Measurements from ENCODE around the gene PNPLA7. TPM values are rescaled to one million over a fixed set of nuclear protein-coding genes. Genes with fewer than 3 reads are reported as not detected.

Gene PNPLA7
- total and polyA plus RNA-seq, 5 donors, result 5.5 to 13.0 (median 7.6) TPM

DNA sequence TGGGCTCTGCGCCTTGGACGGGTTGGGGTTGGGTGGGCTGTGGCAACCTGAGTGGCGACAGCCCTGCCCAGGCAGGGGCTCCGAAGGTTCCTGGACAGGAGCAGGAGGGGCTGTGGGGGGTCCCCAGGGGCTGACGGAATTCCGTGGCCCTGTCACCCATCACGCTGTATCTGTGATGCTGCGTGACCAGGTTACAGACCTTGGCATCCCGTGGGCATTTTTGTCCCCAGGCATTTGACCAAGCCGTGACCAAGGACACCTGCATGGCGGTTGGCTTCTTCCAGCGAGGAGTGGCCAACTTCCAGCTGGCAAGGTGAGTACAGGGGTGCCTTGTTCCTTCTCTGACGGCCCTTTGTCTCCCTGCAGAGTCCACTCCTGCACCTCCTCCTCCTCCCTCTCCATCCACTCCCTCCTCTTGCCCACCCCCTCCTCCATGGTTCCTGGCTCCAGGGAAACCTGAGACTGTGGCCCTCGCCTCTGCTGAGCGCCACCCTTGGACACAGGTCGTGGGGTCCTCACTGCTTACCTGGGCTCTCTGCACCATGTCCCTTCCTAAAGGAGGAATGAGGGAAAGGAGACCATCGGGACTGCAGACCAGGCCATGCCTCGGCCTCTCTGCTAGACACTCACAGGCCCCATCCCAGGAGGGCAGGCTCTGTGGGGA is 124.1 kb downstream of the PNPLA7 start:
- H3K27ac ChIP-seq (ENCODE audit: low read length), result no peak overlapping the region

DNA sequence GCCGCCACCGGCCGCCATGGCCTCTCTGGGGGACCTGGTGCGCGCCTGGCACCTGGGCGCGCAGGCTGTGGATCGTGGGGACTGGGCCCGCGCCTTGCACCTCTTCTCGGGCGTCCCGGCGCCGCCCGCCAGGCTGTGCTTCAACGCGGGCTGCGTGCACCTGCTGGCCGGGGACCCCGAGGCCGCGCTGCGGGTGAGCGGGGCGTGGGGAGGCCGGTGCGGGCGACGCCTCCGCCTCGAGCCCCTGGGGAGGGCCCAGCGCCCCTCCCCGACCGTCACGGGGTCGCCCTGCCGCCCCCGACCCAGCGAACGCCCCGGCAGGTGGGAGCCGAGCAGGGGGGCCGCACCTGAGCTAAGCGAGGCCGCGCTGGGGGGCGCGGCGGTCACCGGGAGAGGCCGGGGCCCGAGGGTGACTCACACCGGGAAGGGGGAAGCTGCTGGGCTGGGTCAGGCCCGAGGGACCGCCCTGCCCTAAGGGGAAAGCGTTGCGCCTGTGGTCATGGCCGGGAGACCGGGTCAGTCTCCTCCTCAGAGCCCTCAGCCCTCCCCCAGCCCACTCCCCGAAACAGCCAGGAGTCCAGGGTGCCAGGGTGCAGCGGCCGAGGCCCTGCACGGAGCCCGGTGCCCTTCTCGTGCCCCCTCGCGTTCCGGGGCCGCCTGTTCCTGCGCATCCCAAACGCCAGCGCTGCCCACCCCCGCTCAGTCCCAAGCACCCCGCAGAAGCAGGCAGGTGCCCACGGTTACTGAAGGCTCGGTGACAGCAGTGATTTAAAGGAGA is 126.5 kb downstream of the PNPLA7 start:
- Histone ChIP-seq H3K4me3 (ENCODE audit: low read length) (peak overlapping the region; percentile 93), H3K9me3 (ENCODE audit: control insufficient read depth, low read length) (no peaks in the 10 kb centered on the region), H3K27me3 (ENCODE audit: control insufficient read depth, insufficient read depth) (no peaks in the 10 kb centered on the region), H3K4me1 (ENCODE audit: control insufficient read depth, insufficient read depth, low read length) (no peaks in the 10 kb centered on the region), H3K27ac (ENCODE audit: low read length) (peak overlapping the region; percentile 10)
- intact Hi-C loops (cut with DNase I), result no loop called here
- DNase-seq, result peak; percentile 62 to 80 (median 68)
- WGBS, result 12% methylated on average over 77 of the region's 77 CpGs
- peak; percentile 30 to 54 for ATAC-seq

More for the DNA sequence above, 124.1 kb downstream of the PNPLA7 start:
- H3K9me3 ChIP-seq (ENCODE audit: control insufficient read depth, low read length), result no peaks in the 10 kb centered on the region
- intact Hi-C loops (cut with DNase I), result no loop called here
- H3K27me3 ChIP-seq (ENCODE audit: control insufficient read depth, insufficient read depth), result no peaks in the 10 kb centered on the region
- no peak for ATAC-seq
- H3K4me1 ChIP-seq (ENCODE audit: control insufficient read depth, insufficient read depth, low read length), result no peaks in the 10 kb centered on the region
- peak; percentile 17 to 51 (median 49) for DNase-seq
- WGBS, result 82% methylated on average over 18 of the region's 18 CpGs
- H3K4me3 ChIP-seq (ENCODE audit: low read length), result no peak overlapping the region

DNA sequence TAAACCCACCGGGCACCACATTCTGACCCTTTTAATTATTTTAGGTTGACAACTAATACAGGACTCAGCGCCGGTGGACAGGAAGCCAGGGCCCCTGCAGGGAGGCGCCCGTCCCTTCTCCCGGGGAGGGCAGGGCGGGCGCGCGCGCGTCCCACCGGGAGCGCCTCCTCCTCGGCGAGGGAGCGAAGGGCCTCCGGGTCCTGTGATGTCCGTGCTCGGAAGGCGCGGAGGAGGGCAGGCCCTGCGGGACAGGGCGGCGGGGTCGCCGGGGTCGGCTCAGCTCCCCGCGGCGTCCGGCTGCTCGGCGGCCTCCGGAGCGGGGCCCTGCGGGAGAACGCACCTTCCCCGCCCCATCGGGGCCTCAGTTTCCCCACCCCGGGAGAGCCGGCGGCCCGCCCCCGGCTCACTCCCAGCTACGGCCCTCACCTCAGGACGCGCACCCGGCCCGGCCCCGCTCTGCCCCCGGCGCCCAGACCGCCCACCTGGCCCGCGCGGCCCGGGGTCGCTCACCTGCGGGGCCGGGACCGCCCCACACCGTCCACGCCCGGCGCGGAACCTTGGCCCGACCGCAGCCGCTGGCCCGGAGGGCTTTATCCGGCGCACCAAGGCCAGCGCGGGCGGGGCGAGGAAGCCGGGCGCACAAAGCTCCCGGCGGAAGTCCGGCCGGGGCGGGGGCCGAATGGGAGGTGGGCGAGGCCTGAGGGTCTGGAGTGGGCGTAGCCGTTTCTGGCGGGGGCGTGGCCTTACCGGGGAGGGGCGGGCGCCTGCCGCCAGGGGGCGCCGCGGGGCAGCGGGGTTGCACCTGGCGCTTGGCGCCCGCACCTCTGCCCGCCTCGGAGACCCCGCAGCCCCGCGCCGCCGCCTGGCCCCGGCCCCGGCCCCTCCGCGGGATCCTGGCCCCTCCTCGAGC is 127.3 kb downstream of the PNPLA7 start, which contains the start of the genes EXD3 and NOXA1:
Gene EXD3, minus strand, starts transcription at position 559 of the 910 bp plus-strand sequence. CDS start 27,805 bp downstream, outside the sequence.
Gene NOXA1, plus strand, starts transcription at position 790 of the 910 bp plus-strand sequence. CDS start 137 bp downstream, outside the sequence.
- Histone ChIP-seq H3K4me3 (ENCODE audit: low read length) (peak within 1 kb of the TSS; percentile 93), H3K27ac (ENCODE audit: low read length) (peak within 1 kb of the TSS; percentile 13), H3K4me1 (ENCODE audit: control insufficient read depth, insufficient read depth, low read length) (no peaks in the 10 kb centered on the region), H3K9me3 (ENCODE audit: control insufficient read depth, low read length) (no peaks in the 10 kb centered on the region), H3K27me3 (ENCODE audit: control insufficient read depth, insufficient read depth) (no peaks in the 10 kb centered on the region)
- DNase-seq (peak; percentile 95 to 98 (median 97)), ATAC-seq (peak; percentile 94 to 96)
- intact Hi-C loops (cut with DNase I), result no loop called here
- under 1% methylated on average over 112 of the region's 113 CpGs for WGBS

DNA sequence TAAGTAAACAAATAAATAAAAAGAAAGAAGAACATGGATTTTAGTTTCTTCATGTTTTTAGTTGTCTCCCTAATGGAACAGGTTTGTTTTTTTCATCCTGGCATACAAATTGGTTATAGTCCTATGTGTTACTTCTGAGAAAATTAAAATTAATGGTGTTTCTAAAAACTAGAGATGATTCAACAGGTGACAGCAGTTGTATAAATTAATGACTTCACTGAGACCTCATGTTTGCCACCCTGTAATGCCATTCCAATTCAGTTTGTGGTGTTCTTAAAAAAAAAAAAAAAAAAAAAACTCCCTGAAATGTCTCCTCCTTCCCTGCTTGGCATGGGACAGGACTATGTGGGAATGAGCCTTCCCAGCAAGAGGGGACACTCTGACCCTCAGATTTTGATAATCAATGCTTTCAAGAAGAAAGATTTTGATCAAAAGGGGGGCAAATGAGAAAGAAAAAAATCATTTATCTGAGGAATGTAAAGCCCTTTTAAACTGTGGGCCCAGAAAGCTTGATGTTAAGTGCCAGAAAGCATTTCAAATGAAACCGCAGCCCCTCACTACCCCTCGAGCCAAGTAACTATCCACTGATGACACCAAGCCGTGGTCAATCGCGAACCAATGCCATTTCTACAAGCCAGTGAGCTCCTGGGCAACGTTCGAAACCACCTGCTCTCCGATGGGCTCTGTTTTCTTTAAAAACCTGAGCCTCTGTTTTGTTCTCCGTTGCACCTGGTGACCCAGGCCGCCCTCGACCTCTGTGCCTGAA is 128.2 kb downstream of the PNPLA7 start:
- Histone ChIP-seq H3K27me3 (ENCODE audit: control insufficient read depth, insufficient read depth) (no peaks in the 10 kb centered on the region), H3K4me1 (ENCODE audit: control insufficient read depth, insufficient read depth, low read length) (no peaks in the 10 kb centered on the region), H3K27ac (ENCODE audit: low read length) (no peak overlapping the region), H3K9me3 (ENCODE audit: control insufficient read depth, low read length) (no peaks in the 10 kb centered on the region), H3K4me3 (ENCODE audit: low read length) (peak overlapping the region; percentile 93)
- ATAC-seq (no peak), DNase-seq (no peak)
- WGBS, result 3% methylated on average over 11 of the region's 11 CpGs
- intact Hi-C loops (cut with DNase I), result no loop called here

DNA sequence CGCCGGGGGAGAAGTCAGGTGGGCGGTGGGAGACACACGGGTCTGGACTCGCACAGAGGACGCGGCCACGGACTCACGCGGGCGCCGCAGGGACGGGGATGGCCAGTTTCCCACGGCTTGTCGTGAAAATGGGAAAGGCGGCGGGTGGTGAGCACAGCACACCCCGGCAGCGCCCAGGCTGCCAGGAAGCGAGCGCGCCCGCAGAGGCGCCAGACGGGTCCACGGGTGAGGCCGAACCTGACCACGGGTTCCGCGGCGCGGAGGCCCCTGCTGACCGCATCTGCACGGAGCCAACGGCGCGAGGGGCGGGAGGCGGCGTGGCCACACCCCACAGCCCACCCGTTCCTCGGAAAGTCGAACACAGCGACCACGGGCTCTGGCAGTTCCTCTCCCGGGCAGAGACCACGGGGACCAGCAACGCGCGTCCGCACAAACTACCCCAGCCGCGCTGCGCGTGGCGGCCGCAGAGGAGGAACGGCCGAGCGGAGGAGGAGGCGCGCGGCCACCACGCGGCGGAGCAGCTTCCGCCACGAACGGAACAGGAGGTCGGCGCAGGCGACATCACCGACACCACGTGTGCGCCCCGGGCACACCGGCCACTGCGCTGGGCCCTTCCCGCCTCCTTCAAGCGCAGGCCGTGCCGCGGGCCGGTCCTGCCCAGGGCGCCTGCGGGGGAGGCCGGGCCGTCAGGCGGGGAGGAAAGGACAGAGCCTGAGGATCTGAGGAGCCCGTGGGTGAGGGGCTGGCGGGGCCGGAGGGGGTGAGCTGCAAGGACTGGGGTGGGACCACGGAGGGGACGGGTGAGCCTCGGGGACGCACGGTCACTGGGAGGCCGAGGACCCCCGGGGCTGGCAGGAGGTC is 132.8 kb downstream of the PNPLA7 start:
- intact Hi-C loops (cut with DNase I), result no loop called here
- H3K27ac ChIP-seq (ENCODE audit: low read length), result no peak overlapping the region
- no peaks in the 10 kb centered on the region for H3K27me3 ChIP-seq (ENCODE audit: control insufficient read depth, insufficient read depth)
- no peaks in the 10 kb centered on the region for H3K4me1 ChIP-seq (ENCODE audit: control insufficient read depth, insufficient read depth, low read length)
- peak; percentile 43 to 53 for ATAC-seq
- no peak overlapping the region for H3K4me3 ChIP-seq (ENCODE audit: low read length)
- WGBS, result 89% methylated on average over 99 of the region's 99 CpGs
- no peaks in the 10 kb centered on the region for H3K9me3 ChIP-seq (ENCODE audit: control insufficient read depth, low read length)
- DNase-seq, result peak; percentile 34 to 71 (median 67)

DNA sequence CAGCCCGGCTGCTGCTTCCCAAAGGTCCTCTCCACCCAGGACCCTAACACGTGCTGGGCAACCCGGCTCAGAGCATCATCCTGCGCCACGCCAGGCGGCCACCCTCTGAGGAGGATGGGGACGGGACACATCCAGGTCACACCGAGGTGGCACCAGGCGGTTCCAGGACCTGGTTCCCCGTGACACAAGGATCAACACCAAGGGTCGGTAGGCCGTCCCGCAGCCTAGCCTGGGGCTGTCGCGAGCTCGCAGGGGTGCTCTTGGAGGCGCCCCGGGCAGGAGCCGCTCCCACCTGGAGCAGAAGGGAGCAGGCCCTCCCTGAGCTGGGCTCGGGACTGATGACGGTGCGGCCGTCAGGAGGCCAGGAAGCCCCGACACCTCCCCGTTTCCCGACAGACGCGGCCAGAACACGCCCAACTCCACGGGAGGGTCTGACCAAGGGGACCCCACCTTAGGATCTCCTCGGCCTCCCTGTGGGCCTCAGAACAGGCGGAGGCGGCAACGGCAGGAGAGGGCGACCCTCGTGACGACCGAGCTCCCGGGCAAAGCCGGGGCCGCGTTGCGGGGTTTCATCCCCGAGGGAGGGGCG is 133.5 kb downstream of the PNPLA7 start:
- no peak overlapping the region for H3K4me3 ChIP-seq (ENCODE audit: low read length)
- H3K27me3 ChIP-seq (ENCODE audit: control insufficient read depth, insufficient read depth), result no peaks in the 10 kb centered on the region
- H3K4me1 ChIP-seq (ENCODE audit: control insufficient read depth, insufficient read depth, low read length), result no peaks in the 10 kb centered on the region
- no peak overlapping the region for H3K27ac ChIP-seq (ENCODE audit: low read length)
- DNase-seq, result peak; percentile 27 to 64 (median 51)
- intact Hi-C loops (cut with DNase I), result no loop called here
- no peaks in the 10 kb centered on the region for H3K9me3 ChIP-seq (ENCODE audit: control insufficient read depth, low read length)
- WGBS, result 82% methylated on average over 45 of the region's 45 CpGs
- peak; percentile 25 to 27 for ATAC-seq

DNA sequence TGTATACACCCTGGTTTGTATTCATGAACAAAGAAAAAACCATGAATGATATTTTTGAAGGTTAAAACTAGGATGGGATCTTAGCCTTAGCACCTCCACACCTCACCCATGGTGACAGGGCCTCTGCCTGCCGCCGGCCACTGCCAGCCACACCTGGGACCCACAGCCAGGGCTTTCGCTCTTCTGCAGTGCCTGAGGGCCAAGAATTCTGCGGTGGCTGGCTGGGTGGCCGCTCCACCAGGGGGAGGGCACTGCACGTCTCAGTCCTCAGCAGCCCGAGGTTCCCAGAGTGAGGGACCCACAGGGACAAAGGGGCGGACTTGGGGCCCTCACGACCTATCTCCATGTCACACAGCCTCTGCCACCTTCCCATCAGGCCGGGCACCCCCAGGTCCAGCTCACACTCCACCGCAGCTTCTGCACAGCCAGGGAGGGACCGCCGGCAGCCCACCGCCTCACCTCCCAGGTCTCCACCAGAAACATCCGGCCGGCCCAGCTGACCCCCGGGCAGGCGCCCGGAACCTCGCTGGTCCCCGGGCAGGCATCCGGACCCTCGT is 134.1 kb downstream of the PNPLA7 start:
- H3K9me3 ChIP-seq (ENCODE audit: control insufficient read depth, low read length), result no peaks in the 10 kb centered on the region
- intact Hi-C loops (cut with DNase I), result no loop called here
- no peak overlapping the region for H3K27ac ChIP-seq (ENCODE audit: low read length)
- no peak overlapping the region for H3K4me3 ChIP-seq (ENCODE audit: low read length)
- no peaks in the 10 kb centered on the region for H3K4me1 ChIP-seq (ENCODE audit: control insufficient read depth, insufficient read depth, low read length)
- ATAC-seq, result no peak
- DNase-seq, result peak in 1 of 3 donors; percentile 53
- H3K27me3 ChIP-seq (ENCODE audit: control insufficient read depth, insufficient read depth), result no peaks in the 10 kb centered on the region
- WGBS, result 95% methylated on average over 23 of the region's 23 CpGs

DNA sequence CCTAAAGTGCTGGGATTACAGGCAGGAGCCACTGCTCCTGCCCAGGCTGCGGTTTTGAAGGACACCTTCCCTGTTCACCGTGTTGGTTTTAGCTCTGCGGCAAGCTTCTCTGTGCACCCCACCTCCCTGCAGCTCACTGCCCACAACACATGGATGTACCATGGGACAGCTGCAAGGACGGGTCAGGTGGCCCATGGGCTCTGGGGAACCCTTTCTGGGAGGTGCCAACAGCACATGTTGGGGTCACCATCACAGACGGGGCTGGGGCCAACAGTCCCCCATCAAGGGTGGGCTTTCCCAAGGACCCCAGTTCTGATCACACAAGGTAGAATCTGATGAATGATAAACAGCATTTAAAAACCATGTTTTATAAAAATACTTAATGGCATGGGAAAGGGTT is 134.8 kb downstream of the PNPLA7 start:
- no peak overlapping the region for H3K27ac ChIP-seq (ENCODE audit: low read length)
- DNase-seq (peak in 1 of 3 donors; percentile 47), ATAC-seq (no peak)
- no peaks in the 10 kb centered on the region for H3K4me1 ChIP-seq (ENCODE audit: control insufficient read depth, insufficient read depth, low read length)
- H3K9me3 ChIP-seq (ENCODE audit: control insufficient read depth, low read length), result no peaks in the 10 kb centered on the region
- intact Hi-C loops (cut with DNase I), result no loop called here
- 91% methylated on average over 5 of the region's 5 CpGs for WGBS
- no peak overlapping the region for H3K4me3 ChIP-seq (ENCODE audit: low read length)
- no peaks in the 10 kb centered on the region for H3K27me3 ChIP-seq (ENCODE audit: control insufficient read depth, insufficient read depth)

DNA sequence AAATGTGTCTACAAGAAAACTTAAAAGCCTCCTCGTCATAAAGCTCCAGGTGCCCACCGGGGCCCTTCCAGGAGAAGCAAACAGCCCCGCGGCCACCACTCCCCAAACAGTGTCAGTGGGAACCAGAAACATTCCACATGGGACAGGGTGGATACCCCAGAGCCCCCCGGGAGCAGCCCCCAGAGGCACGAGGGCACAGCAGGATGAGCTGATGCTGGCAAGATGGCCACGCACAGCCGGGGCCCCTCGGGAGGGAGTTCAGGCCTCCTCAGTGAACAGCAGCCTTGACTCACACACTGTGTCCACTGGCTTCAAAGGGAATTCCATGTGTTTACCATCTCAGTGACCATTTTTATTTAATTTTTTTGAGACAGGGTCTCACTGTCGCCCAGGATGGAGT is 137.8 kb downstream of the PNPLA7 start:
- DNase-seq (peak; percentile 13 to 56 (median 26)), ATAC-seq (no peak)
- Histone ChIP-seq H3K27me3 (ENCODE audit: control insufficient read depth, insufficient read depth) (no peaks in the 10 kb centered on the region), H3K4me3 (ENCODE audit: low read length) (no peak overlapping the region), H3K4me1 (ENCODE audit: control insufficient read depth, insufficient read depth, low read length) (no peaks in the 10 kb centered on the region), H3K9me3 (ENCODE audit: control insufficient read depth, low read length) (no peaks in the 10 kb centered on the region), H3K27ac (ENCODE audit: low read length) (peak overlapping the region; percentile 39)
- 78% methylated on average over 10 of the region's 10 CpGs for WGBS
- intact Hi-C loops (cut with DNase I), result no loop called here
